GM18502 (cell line): Measurements from ENCODE around the gene DUSP23.

Experiments
- ATAC-seq: cut with Tn5 transposase; IDR thresholded peaks from one replicate; pipeline ENCODE4 v1.9.1; 2021; ENCODE audit warnings: mild to moderate bottlenecking; ENCODE audit not compliant: unreplicated experiment, poor library complexity

The DUSP23 gene

DNA sequence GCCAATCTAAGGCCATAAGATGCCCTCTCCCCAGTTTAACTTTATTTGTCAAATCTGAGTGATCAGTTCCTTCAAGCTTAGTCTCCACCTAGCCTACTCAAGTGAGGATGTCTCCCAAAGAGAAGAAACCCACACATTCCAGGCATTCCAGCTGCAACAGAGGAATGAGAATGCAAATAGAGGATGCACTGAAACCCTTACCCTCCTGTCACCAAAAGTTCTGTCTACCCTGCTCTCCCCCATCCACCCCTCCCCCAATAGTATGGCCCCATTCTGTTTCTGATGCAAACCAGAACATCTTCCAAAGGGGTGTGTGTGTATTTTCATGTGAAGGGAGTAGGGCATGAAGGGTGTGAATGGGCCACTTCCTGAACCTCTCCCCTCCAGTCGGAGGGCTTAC, 3.0 kb downstream of the DUSP23 start:
- ATAC-seq = no peak

- no peak for ATAC-seq
Observed at GRCh38 chr1:159786465-159786864, 5.7 kb downstream of the DUSP23 start.

GRCh38 chr1:159786966-159787365, 6.2 kb downstream of the DUSP23 start:
- no peak for ATAC-seq

- ATAC-seq = no peak
Observed at GRCh38 chr1:159790237-159790917, 9.6 kb downstream of the DUSP23 start.

DNA sequence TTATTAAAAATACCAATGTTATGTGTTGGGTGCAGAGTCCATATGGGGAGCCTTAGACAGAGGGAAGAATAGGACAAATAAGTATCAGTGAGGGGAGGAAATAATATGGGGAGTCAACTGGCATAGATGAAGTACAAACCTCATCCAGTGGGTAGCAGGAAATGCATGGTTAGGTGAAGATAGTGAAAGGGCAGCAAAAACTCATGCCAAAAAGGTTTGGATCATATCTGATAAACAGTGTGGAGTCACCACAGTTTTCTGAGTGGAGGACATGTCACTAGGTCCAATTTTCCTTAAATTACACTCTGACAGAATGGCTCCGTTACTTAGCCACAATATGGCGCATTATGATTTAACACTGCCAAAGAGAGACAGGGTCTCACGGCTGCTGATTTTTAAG, 10.3 kb downstream of the DUSP23 start:
- ATAC-seq = no peak

DNA sequence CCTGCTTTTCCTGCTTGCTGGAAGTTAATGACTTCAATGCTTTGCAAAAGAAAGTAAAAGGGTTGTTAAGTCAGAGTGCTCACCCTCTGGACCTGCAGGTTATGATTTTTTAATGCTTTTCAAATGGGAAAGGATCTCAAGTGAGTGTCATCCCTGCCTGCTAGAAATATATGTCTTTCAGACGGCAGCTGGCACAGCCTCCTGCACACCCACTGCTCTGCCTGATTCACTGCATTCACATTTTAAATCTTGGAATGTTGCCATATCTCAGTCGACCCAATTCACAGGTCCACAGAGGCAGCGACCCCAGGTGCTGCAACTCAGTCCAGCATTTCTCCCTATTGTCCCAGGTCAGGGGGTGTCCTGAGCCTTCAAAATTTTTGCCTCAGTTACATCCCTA, 10.7 kb downstream of the DUSP23 start:
- ATAC-seq = no peak

DNA sequence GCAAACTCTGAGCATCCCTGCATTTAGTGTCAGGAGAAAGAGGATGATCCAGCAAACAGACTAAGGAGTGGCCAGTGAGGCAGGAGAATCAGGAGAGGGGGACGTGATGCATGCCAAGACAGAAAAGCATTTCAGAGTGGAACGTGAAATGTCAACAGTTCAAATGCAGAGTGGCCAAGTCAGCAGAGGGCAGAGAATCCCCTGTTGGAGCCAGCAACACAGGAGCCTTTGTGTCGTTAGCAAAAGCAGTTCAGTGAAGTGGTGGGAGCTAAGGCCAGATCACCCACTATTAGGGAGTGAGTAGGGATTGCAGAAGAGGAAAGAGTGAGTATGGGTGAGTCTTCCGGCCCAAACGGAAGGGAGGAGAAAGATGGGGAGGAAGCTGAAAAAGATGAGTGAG, 14.8 kb downstream of the DUSP23 start:
- ATAC-seq = no peak

DNA sequence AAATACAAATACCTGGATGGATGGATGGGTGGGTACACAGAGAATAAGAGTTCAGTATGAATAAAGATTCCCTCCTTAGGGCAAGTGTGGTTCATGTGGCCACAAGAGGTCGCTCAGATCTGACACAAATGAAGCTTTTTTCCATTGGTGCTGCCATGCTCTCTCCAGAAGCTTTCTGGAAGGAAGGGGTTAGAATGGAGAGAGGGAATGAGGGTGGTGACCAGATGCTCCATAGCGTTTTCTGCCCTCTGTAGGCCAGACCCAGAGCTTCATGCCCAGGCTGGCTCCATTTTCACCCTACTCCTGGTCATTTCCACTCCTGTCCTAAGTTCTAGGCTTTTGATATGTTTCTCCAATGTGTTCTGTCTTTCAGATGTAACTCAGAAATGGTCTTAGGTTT, 18.1 kb downstream of the DUSP23 start:
- ATAC-seq = no peak

GRCh38 chr1:159799446-159799985, 18.8 kb downstream of the DUSP23 start:
- ATAC-seq = no peak

- ATAC-seq = no peak
Observed at GRCh38 chr1:159800177-159800930, 19.6 kb downstream of the DUSP23 start.

- no peak for ATAC-seq
Observed at GRCh38 chr1:159802111-159802510, 21.3 kb downstream of the DUSP23 start, which contains the start of gene FCRL6. FCRL6 (plus strand) TSS chr1:159802360; CDS start chr1:159802425, 65 bp downstream.

DNA sequence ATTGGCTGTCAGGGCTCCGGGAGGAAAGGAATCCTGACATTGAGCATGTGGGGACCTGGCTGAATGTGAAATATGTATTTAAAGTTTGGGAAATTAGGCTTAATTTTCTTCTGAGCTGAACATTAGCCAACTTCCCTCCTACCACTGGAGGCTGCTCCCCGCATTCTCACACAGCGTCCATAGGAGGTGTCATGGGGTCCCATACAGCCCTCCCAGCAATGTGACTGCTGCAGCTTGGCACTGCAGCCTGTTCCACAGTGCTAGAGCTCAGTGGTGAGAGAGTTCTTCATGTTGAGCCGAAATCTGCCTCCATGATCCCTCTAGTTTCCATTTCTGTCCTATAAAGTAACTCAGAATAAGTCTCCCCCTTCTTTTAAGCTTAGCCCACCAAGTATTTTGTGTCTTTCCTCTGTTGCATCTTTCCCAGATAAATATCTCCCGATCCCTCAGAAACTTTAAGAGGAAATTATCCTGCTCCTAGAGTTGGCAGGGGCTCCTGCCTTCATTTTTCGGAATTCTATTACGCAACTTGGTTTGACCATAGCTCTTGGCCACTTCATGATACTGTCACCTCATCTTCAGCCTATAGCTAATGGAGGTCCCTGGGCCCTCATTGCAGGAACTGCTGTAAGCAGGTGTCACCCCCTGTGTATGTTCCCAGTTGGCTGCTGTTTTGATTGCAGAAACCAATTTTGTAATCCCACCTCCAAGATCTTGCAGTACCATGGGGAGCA, 23.4 kb downstream of the DUSP23 start:
- ATAC-seq = no peak

DNA sequence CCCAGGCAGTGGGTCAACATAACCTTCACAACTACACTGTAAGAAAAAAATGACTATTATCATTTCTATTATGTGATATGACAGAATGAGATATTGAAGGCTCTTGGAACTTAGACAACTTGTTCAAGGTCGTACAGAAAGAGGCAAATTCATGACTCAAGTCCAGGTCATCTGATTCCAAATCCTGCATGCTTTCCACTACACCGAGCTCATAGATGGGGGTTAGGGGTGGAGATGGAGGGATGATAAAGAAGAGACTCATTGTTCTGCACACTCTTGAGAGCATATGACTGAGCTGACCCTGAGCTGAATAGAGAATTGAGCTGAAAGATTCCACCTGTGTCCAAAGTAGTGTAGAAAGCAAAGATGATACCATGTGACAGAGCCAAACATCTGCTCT, 24.2 kb downstream of the DUSP23 start:
- ATAC-seq = no peak

DNA sequence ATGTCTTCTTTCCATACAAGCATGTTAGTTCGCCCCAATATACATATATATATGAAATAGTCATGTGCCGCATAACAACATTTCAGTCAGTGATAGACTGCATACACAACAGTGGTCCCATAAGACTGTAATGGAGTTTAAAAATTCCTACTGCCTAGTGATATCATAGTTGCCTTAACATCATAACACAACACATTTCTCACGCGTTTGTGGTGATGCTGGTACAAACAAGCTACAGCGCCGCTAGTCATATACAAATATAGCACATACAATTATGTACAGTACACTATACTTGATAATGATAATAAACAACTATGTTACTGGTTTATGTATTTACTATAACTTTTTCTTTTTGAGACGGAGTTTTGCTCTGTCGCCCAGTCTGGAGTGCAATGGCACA, 35.2 kb downstream of the DUSP23 start:
- no peak for ATAC-seq

DNA sequence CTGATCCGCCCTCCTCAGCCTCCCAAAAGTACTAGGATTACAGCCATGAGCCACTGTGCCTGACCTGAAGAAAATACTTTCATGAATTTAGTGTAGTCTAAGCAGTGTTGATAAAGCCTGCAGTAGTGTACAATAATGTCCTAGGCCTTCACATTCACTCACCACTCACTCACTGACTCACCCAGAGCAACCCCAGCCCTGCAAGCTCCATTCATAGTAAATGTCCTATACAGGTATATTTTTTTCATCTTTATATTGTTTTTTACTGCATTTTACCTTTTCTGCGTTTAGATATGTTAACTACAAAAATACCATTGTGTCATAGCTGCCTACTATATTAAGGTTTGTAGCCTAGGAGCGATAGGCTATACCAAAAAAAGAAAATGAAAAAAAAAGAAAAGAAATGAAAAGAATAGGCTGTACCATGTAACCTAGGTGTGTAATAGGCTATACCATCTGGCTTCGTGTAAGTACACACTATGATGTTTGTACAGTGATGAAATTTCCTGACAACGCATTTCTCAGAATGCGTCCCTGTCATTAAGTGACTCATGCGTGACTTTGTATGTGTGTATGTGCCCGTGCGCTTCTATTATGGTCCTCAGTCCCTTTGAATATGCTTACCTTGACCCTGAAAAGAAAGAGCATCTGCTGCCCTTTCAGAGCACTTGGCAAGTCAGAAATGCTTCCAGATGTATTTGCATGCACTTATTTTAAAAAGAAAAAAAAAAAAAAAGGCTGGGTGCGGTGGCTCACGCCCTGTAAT, 36.7 kb downstream of the DUSP23 start:
- ATAC-seq = no peak

GRCh38 chr1:159821171-159821867, 40.6 kb downstream of the DUSP23 start:
- ATAC-seq = no peak

GRCh38 chr1:159823406-159823805, 42.6 kb downstream of the DUSP23 start:
- ATAC-seq = no peak

GRCh38 chr1:159825564-159825963, 44.8 kb downstream of the DUSP23 start:
- ATAC-seq = no peak

- no peak for ATAC-seq
Observed at GRCh38 chr1:159826441-159827101, 45.8 kb downstream of the DUSP23 start, which contains the start of gene SLAMF8. SLAMF8 (plus strand) TSS chr1:159826873; CDS start chr1:159826899, 26 bp downstream.
